B cell (primary cell): ENCODE measurements around the gene TTLL5. TPM values are rescaled to one million over a fixed set of nuclear protein-coding genes. Genes with fewer than 3 reads are reported as not detected.

ENCODE experiments used
- ATAC-seq: fragments of 200-7000 bp; cut with Tn5 transposase; one replicate; pipeline ENCODE4 v1.10.0; 2021; ENCODE audit warnings: low read depth, mild to moderate bottlenecking, moderate number of reproducible peaks, moderate library complexity
- CTCF ChIA-PET: fragments of 350-600 bp; sonication (Branson Sonifier 250); formaldehyde crosslinking; loops from one replicate; lab custom pipeline; 2021; ENCODE audit warnings: antibody characterized with exemption, inconsistent platforms; lab: Charles Lee
- POLR2A ChIA-PET: fragments of 350-600 bp; sonication (Branson Sonifier 250); formaldehyde crosslinking; loops from one replicate; lab custom pipeline; 2021; ENCODE audit warnings: antibody characterized with exemption; lab: Charles Lee
- DNase-seq: peaks from one replicate; pipeline ENCODE4 v3.0.0; 2013
- H2AFZ ChIP-seq: 2 replicates; pipeline ENCODE4 v1.6.1; 2012; ENCODE audit warnings: mild to moderate bottlenecking, low read depth, low read length; ENCODE audit not compliant: insufficient read depth, poor library complexity, severe bottlenecking
- H3K27ac ChIP-seq, 2 donors: 1 replicate in 1 of 2; 2 replicates in 1 of 2; pipeline ENCODE4 v1.5.1; 2012 to 2013; ENCODE audit warnings: low read length in 2 of 2, mild to moderate bottlenecking in 2 of 2, moderate library complexity in 1 of 2
- H3K27me3 ChIP-seq, 4 experiments: fragments of 200-600 bp in 1 of 4; sonication (generic) in 1 of 4; replicated peaks in 1 of 4; 1 replicate in 2 of 4; 2 replicates in 2 of 4; pipeline versions ENCODE4 v1.6.1 to v1.7.0; 2013 to 2016; ENCODE audit warnings: low read length in 3 of 4, mild to moderate bottlenecking in 2 of 4, mixed read lengths in 1 of 4, moderate library complexity in 1 of 4; ENCODE audit not compliant: insufficient read depth in 4 of 4, control insufficient read depth in 3 of 4; ENCODE audit errors: control extremely low read depth in 1 of 4
- H3K36me3 ChIP-seq, 2 experiments: replicated peaks in 1 of 2; 1 replicate in 1 of 2; 2 replicates in 1 of 2; pipeline versions ENCODE4 v1.6.1 to v1.7.1; 2013; ENCODE audit warnings: low read length in 1 of 2; ENCODE audit not compliant: insufficient read depth in 2 of 2, control insufficient read depth in 1 of 2; ENCODE audit errors: control extremely low read depth in 1 of 2, extremely low read depth in 1 of 2
- H3K4me1 ChIP-seq, 2 donors: fragments of 200-600 bp in 1 of 2; sonication (generic) in 1 of 2; 1 replicate in 1 of 2; 2 replicates in 1 of 2; pipeline versions ENCODE4 v1.5.1 to v1.6.1; 2013 to 2017; ENCODE audit warnings: low read length in 2 of 2; ENCODE audit not compliant: control insufficient read depth in 2 of 2, insufficient read depth in 2 of 2
- H3K4me2 ChIP-seq: replicated peaks from 2 replicates; pipeline ENCODE3; 2012; ENCODE audit warnings: mild to moderate bottlenecking, low read depth, low read length; ENCODE audit not compliant: poor library complexity, severe bottlenecking
- H3K4me3 ChIP-seq, 5 experiments: fragments of 200-600 bp in 1 of 5; sonication (generic) in 1 of 5; 1 replicate in 3 of 5; 2 replicates in 2 of 5; pipeline versions ENCODE4 v1.5.1 to v1.7.0; 2011 to 2016; ENCODE audit warnings: low read length in 4 of 5, mild to moderate bottlenecking in 4 of 5, low read depth in 2 of 5, control low read depth in 1 of 5, moderate library complexity in 1 of 5; ENCODE audit not compliant: insufficient read depth in 1 of 5; ENCODE audit errors: control extremely low read depth in 1 of 5, extremely low read depth in 1 of 5
- H3K79me2 ChIP-seq: fragments of 200-600 bp; sonication (generic); one replicate; pipeline ENCODE4 v1.6.0; 2016; ENCODE audit warnings: low read length; ENCODE audit not compliant: control insufficient read depth, insufficient read depth
- H3K9ac ChIP-seq: fragments of 200-600 bp; sonication (generic); 2 replicates; pipeline ENCODE4 v1.6.1; 2017; ENCODE audit warnings: mild to moderate bottlenecking, low read length, moderate library complexity
- H3K9me3 ChIP-seq, 3 donors: one replicate each; pipeline versions ENCODE4 v1.6.1 to v1.7.1; 2013; ENCODE audit warnings: low read length in 2 of 3; ENCODE audit not compliant: control insufficient read depth in 2 of 3, insufficient read depth in 1 of 3; ENCODE audit errors: control extremely low read depth in 1 of 3
- H4K20me1 ChIP-seq: 2 replicates; pipeline ENCODE4 v1.6.0; 2012; ENCODE audit warnings: mild to moderate bottlenecking, low read length; ENCODE audit not compliant: insufficient read depth, control insufficient read depth, poor library complexity, severe bottlenecking
- H3K27ac Mint-ChIP-seq: one replicate; pipeline ENCODE4 v1.8.0; 2021; ENCODE audit warnings: mixed read lengths
- H3K27me3 Mint-ChIP-seq: one replicate; pipeline ENCODE4 v1.8.0; 2021; ENCODE audit warnings: mixed read lengths
- H3K4me1 Mint-ChIP-seq: one replicate; pipeline ENCODE4 v1.8.0; 2021; ENCODE audit warnings: mixed read lengths
- H3K4me3 Mint-ChIP-seq: one replicate; pipeline ENCODE4 v1.8.0; 2021; ENCODE audit warnings: mixed read lengths
- H3K9me3 Mint-ChIP-seq: one replicate; pipeline ENCODE4 v1.8.0; 2022; ENCODE audit warnings: mixed read lengths; ENCODE audit not compliant: insufficient read depth
- EZH2 ChIP-seq: IDR thresholded peaks from 2 replicates; pipeline ENCODE4 v1.6.1; 2012; ENCODE audit warnings: borderline replicate concordance, low read depth, mild to moderate bottlenecking, moderate library complexity, low read length; ENCODE audit not compliant: insufficient read depth, poor library complexity, severe bottlenecking
- WGBS: methylation state at CpG from one replicate; pipeline ENCODE4 v1.1.5; 2013; ENCODE audit warnings: missing lambda C conversion rate; ENCODE audit not compliant: insufficient coverage; 5-methylcytosine and 5-hydroxymethylcytosine counted together
- intact Hi-C: fragments of 100-400 bp; cut with micrococcal nuclease; formaldehyde crosslinking; loops from one replicate; pipeline ENCODE4 v1.10.0; 2022
- polyA plus RNA-seq: library from polyadenylated mRNA; depleted of rRNA; stranded (reverse); fragments of >200 nt; gene quantifications from 2 replicates; pipeline ENCODE4 v1.2.3, GENCODE V29; 2012
- total RNA-seq, 2 donors: library from RNA; stranded (reverse); fragments of 120-200 nt in 1 of 2; gene quantifications; 1 replicate in 1 of 2; 2 replicates in 1 of 2; pipeline versions ENCODE4 v1.2.3 to v1.2.4, GENCODE V29; 2013 to 2022
- TF ChIP-seq, protein P1 (sequence below): fragments of 200-600 bp; IDR thresholded peaks from one replicate; pipeline ENCODE4 v1.8.0; 2022; ENCODE audit warnings: antibody characterized with exemption, mild to moderate bottlenecking

The TTLL5 gene
- total and polyA plus RNA-seq, 2 donors (not counting 1 experiment from before 2014, with no cell fraction given) = 10.9 to 50.9 TPM

DNA sequence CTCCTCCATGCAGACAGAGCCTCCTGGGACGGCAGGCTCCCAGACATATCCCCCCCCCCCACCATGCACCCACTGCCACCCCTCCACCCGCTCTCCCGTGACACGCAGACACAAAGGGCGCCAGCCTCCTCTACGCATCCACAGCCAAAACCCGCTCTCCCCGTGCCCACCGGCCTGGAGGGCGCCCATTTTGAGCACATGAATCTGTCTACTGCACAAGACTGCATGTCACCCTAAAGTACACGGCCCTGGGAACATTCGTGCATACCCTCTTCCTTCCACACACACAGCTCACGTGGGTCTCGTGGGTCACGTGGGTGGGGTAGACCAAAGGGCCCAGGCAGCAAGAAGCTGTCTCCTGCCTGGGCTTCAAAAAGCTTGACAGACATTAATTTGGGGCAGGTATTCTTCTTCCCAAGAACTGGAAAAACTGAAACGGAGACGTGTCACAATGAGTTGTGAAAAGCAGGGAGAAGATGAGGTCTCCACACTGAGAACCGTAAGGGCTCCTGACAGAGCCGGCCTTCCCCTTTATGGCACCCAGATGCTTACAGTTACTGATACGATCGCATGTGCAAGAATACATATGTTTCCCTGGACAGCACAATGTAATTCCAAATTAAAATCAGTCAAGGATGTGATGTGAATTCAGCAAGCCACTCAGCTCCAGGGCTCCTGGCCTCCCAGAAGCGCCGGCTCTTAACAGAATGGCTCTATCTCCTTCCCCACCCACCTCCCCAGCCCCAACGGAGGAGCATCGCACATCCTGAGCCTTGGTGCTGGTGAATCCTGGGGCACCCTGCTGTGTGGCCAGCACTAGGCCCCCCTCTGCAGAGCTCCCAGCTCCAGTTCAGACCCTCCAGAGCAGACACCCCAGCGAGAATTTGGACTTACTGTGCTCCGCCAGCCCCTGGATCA lies 318.9 kb downstream of the TTLL5 start:
- no peak for ATAC-seq
- Mint-ChIP-seq H3K27me3 (no peaks in the 10 kb centered on the region), H3K4me3 (peak overlapping the region; percentile 61), H3K9me3 (no peaks in the 10 kb centered on the region), H3K27ac (peak overlapping the region; percentile 86), H3K4me1 (peaks cover 60% of the 10 kb centered on the region)
- Histone ChIP-seq H4K20me1 (no peaks in the 10 kb centered on the region), H3K27ac (no peak overlapping the region), H3K9ac (no peak overlapping the region), H3K36me3 (no peaks in the 10 kb centered on the region), H3K4me3 (no peak overlapping the region), H3K4me1 (peaks cover 40 to 57% of the 10 kb centered on the region in 2 donors), H3K79me2 (peaks cover 4% of the 10 kb centered on the region), H3K27me3 (no peaks in the 10 kb centered on the region), H3K9me3 (no peaks in the 10 kb centered on the region), H2AFZ (peak overlapping the region; percentile 68), H3K4me2 (peak overlapping the region; percentile 60)
- TF ChIP-seq, protein P1, sequence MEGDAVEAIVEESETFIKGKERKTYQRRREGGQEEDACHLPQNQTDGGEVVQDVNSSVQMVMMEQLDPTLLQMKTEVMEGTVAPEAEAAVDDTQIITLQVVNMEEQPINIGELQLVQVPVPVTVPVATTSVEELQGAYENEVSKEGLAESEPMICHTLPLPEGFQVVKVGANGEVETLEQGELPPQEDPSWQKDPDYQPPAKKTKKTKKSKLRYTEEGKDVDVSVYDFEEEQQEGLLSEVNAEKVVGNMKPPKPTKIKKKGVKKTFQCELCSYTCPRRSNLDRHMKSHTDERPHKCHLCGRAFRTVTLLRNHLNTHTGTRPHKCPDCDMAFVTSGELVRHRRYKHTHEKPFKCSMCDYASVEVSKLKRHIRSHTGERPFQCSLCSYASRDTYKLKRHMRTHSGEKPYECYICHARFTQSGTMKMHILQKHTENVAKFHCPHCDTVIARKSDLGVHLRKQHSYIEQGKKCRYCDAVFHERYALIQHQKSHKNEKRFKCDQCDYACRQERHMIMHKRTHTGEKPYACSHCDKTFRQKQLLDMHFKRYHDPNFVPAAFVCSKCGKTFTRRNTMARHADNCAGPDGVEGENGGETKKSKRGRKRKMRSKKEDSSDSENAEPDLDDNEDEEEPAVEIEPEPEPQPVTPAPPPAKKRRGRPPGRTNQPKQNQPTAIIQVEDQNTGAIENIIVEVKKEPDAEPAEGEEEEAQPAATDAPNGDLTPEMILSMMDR = no peak
- no peak for TF ChIP-seq EZH2
- peak; percentile 13 for DNase-seq
- CTCF ChIA-PET = interaction anchor here (0.9 to 15.2 kb wide), 12 partner anchors 10 to 402 kb away, joined by 3 to 376 read pairs (median 7); partner anchors contain the start of gene FLVCR2
- intact Hi-C loops = loop anchor here (10.0 kb wide), 2 partner anchors 1345 to 1965 kb away; partner anchors contain the start of genes BBOF1, ENTPD5, GSTZ1 and POMT2
- WGBS = 91% methylated on average over 23 of the region's 27 CpGs
- POLR2A ChIA-PET = interaction anchor here (0.8 kb wide), 1 partner anchor 271 kb away, joined by 8 read pairs; no protein-coding TSS in a partner anchor
